Stimulated activated CD4-positive, alpha-beta T cell treated with anti-CD3 and anti-CD28 coated beads, Interleukin-15, amount 100 ng/mL, for 48 hours (primary cell): ENCODE results near the gene HNRNPA2B1.
"Not testable (repeated sequence)": the region's sequence is repeated elsewhere in the genome, so short reads cannot be mapped to it uniquely, and the experiment has no call there.

Experiments used
- DNase-seq, 2 donors: peaks; one replicate each; pipeline ENCODE4 v3.0.0-alpha.2; 2020; ENCODE audit warnings: low read depth in 2 of 2

The HNRNPA2B1 gene

GRCh38 chr7:26185131-26185843, 15.3 kb downstream of the HNRNPA2B1 start:
- DNase-seq = no peak

GRCh38 chr7:26184281-26185101, 16.1 kb downstream of the HNRNPA2B1 start:
- DNase-seq = not testable (repeated sequence)

GRCh38 chr7:26183545-26184280, 16.8 kb downstream of the HNRNPA2B1 start:
- no peak for DNase-seq

DNA sequence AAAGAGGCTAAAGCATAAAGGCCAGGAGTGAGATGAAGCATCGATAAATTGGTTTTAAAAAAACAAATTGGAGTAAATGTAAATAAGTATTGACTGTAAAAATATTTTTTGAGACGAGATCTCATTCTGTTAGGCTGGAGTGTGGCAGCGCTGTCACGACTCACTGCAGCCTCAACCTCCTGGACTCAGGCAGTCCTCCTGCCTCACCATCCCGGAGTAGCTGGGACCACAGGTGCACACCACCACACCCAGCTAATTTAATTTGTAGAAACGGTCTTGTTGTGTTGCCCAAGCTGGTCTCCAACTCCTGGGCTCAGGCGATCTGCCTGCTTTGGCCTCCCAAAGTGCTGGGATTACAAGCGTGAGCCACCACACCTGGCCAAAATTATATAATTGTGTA, 17.8 kb downstream of the HNRNPA2B1 start:
- DNase-seq = no peak

- DNase-seq = no peak
Observed at GRCh38 chr7:26182283-26182682, 18.3 kb downstream of the HNRNPA2B1 start.

- DNase-seq = no peak
Observed at GRCh38 chr7:26181474-26182227, 18.9 kb downstream of the HNRNPA2B1 start.

GRCh38 chr7:26180792-26181198, 19.8 kb downstream of the HNRNPA2B1 start:
- DNase-seq = no peak

GRCh38 chr7:26179826-26180497, 20.6 kb downstream of the HNRNPA2B1 start:
- DNase-seq = no peak

DNA sequence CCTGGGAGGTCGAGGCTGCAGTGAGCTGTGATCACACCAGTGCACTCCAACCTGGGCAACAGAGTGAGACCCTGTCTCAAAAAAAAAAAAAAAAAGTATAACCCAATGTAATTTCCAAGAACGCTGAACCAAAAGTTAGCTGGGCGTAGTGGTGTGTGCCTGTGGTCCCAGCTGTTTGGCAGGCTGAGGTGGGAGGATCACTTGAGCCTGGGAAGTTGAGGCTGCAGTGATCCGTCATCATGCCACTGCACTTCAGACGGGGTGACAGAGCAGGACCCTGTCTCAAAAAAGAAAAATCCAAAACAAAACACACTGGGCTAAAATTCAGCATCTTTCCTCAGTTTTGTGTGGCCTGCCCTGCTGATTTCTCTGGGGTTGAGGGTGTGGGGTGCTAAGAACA, 21.1 kb downstream of the HNRNPA2B1 start:
- DNase-seq = no peak

GRCh38 chr7:26178272-26178960, 22.1 kb downstream of the HNRNPA2B1 start:
- no peak for DNase-seq

- not testable (repeated sequence) for DNase-seq
Observed at GRCh38 chr7:26177269-26177668, 23.3 kb downstream of the HNRNPA2B1 start.

DNA sequence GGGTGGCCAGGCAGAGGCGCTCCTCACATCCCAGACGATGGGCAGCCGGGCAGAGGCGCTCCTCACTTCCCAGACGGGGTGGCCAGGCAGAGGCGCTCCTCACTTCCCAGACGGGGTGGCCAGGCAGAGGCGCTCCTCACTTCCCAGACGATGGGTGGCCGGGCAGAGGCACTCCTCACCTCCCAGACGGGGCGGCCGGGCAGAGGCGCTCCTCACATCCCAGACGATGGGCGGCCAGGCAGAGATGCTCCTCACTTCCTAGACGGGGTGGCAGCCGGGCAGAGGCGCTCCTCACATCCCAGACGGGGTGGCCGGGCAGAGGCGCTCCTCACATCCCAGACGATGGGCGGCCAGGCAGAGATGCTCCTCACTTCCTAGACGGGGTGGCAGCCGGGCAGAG, 23.9 kb downstream of the HNRNPA2B1 start:
- DNase-seq = not testable (repeated sequence)

GRCh38 chr7:26175903-26176302, 24.6 kb downstream of the HNRNPA2B1 start:
- DNase-seq = not testable (repeated sequence)

GRCh38 chr7:26172048-26172447, 28.5 kb downstream of the HNRNPA2B1 start:
- DNase-seq = no peak

DNA sequence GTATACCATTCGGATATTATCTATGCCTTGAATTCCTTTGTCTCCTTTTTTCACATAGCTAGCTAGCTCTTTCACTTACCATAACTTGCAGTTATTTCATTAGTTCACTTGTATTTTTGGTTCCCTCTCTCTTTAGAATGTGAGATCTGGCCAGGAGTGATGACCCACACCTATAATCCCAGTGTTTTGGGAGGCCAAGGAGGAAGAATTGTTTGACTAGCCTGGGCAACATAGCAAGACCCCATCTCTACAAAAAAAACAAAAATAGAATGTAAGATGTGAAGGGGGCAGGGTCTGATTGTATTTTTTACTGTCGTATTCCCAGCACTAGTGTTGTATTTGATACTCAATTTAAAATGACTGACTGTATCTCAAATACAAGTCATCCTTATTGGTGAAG, 28.9 kb downstream of the HNRNPA2B1 start:
- DNase-seq = no peak

DNA sequence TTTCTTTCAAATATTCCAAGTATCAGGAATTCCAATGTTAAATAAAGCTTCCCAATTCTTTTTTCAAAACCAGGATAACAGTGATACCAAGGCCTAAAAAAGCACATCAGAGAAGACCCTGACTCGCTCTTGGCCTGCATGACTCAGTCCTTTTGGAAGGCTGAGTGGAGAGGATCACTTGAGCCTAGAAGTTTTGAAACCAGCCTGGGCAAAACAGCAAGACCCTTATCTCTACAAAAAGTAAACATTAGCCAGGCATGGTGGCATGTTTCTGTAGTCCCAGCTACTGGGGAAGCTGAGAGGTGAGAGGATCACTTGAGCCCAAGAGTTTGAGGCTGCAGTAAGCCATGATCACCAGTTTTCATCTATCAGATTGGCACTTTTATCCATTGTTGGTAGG, 29.9 kb downstream of the HNRNPA2B1 start:
- DNase-seq = no peak

DNA sequence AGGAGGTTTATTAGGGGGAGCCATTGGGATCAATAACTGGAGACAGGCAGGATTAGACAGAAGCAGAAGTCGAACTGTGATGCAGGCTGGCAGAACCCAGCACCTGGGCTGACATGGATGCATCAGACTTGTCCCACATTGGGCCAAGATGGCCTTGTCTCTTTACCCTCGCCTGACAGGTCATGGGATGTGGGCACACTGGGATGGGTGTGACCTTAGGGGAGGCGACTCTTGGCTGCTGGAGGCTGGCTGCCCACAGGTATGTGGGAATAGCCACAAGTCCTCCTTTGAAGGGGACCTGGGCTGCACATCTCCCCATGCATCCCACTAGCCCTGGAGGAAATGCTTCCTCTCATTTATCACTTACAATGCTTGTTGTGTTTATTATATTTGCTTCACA, 31.3 kb downstream of the HNRNPA2B1 start:
- no peak for DNase-seq

GRCh38 chr7:26168458-26169023, 32.0 kb downstream of the HNRNPA2B1 start:
- no peak for DNase-seq

DNA sequence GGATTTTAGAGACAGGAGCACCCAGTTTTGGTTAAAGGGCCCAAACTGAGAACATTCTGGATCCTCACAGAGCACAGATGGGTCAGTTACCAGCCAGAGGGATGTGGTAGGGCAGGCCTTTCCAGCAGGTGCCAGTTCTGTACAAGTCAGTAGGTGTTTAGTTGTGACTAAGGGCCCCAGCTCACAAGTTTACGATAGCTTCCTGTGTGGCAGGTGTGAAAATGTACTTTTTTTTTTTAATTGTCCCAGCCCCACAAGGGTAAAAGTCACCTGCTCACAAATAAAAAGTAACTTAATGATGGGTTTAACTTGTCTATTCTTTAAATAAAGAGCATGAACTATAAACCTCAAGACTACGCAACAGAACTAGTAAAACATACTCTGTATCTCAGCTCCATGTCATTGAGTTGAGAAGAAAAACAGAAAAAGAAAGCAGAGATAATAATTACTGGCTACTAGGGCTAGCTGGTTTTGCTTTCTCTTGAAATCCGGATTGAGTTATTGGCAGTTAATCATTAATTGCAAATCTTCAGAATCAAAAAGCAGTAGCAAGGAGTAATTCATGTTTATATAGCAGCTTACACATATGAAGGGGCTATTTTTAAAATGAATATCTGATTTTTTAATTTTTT, 33.1 kb downstream of the HNRNPA2B1 start:
- no peak for DNase-seq
